ENCODE results near the gene LSMEM2.
"Not testable (repeated sequence)": the region's sequence is repeated elsewhere in the genome, so short reads cannot be mapped to it uniquely, and the experiment has no call there.

The LSMEM2 gene

GRCh38 chr3:50278123-50278879 lies 586 bp upstream of the LSMEM2 start:
- no peak for DNase-seq (ENCODE audit: low read depth)

DNA sequence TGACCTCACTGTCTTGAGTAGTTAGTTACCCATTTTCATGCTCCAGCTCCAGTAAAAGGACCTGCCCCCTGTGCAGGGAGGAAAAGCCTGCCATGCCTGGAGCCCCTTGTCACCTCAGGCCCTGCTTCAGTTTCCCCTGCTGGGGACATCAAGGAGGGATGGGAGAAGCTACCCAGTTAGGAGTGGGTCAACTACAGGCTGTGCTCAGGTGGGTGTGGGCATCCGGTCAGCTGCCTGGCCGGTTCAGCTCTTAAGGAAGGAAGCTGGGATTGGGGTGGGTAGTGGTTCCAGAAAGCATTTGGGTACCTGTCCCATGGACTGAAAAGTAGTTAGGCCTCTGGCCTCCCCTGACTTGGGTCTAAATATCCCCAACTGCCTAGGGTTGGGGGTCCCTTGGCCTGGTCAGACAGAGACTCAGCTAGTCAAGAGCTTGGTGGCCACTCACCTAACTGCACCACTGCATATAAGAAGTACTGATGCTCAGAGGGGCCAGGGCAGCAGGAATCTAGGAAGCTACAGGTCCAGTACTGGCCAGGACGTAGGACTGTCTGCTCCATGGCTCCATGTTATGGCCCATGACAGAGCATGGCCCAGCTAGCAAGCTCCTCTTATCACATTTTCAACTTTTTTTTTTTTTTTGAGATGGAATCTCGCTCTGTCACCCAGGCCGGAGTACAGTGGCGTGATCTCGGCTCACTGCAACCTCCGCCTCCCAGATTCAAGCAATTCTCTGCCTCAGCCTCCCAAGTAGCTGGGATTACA lies 549 bp downstream of the LSMEM2 start:
- no peak for DNase-seq (ENCODE audit: low read depth)

GRCh38 chr3:50284121-50284520 lies 5.2 kb downstream of the LSMEM2 start:
- DNase-seq (ENCODE audit: low read depth), result not testable (repeated sequence)

- DNase-seq (ENCODE audit: low read depth), result no peak
Measured at GRCh38 chr3:50286322-50287227, 7.7 kb downstream of the LSMEM2 start.

DNA sequence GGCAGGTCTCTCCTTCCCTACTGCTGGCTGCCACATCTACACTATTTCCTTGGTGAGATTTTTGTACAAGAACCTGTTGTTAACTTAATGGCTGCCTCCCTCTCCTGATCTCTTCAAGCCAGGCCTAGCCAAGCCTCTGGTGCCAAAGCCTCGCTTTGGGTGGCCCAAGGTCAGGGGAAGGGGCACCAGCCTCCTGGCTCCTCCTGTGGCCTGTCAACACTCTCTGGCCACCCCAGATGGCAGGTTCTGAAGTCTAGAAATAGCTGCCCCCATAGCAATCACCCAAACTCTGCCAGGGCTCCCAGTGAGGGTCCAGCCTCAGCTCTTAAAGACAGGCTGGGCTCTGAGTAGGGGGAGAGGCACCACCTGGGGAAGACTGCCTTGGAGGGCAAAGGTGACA lies 8.4 kb downstream of the LSMEM2 start:
- DNase-seq (ENCODE audit: low read depth), result no peak

DNA sequence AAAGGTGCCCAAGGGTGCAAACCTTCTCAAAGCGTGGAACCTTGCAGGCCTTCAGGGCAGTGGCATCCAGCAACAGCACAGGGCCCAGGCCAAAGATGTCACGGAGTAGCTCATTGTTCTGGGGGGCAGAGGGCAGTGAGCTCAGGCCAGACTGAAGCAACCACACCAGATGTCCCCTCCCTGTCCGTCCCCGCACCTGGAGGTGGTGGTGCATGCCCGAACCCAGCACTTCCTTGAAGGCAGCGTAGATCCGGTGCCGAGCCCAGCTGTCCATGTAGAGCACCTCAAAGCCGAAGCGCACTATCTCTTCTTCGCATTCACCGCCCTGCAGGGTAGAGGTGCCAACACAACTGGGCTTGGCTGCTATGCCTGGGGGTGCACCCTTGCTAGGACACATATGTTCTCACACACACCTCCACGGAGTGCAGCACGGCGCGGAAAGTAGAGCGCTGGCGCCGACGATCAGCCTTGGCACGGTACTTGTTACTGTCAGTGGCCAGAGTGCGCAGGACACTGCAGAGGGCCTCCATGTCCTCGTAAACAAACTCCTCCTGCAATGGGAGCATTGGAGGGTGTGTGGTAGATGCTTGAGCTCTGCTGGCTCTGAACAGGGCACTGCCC lies 9.6 kb downstream of the LSMEM2 start:
- no peak for DNase-seq (ENCODE audit: low read depth)

GRCh38 chr3:50289130-50289529 lies 10.2 kb downstream of the LSMEM2 start:
- DNase-seq (ENCODE audit: low read depth), result no peak

DNA sequence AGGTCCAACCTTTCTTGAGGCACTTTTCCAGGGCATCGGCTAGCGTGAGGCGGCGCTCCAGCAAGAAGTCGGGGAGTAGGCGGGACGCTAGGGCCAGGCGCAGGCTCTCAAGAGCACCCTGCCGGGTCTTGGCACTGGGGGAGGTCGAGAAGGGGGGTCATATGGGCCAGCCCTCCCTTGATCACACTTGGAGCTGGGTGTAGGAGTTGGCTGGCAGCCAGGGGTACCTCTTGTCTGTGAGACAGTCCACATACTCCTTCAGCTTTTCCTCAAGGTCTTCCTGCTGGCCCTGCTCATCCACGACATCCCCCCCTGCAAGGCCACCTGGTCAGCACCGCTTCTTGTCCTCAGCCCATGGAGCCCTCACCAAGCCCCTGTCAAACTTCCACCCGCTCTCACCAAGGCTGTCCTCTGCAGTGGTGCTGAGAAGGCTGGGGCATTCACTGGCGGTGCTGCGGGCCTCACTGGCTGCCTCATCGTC lies 11.3 kb downstream of the LSMEM2 start:
- no peak for DNase-seq (ENCODE audit: low read depth)

GRCh38 chr3:50292159-50293078 lies 13.5 kb downstream of the LSMEM2 start, which contains the start of gene IFRD2:
TSS of gene IFRD2 (minus strand) at chr3:50292429. CDS start at chr3:50292274, 155 bp downstream.
- DNase-seq (ENCODE audit: low read depth), result peak; percentile 98

DNA sequence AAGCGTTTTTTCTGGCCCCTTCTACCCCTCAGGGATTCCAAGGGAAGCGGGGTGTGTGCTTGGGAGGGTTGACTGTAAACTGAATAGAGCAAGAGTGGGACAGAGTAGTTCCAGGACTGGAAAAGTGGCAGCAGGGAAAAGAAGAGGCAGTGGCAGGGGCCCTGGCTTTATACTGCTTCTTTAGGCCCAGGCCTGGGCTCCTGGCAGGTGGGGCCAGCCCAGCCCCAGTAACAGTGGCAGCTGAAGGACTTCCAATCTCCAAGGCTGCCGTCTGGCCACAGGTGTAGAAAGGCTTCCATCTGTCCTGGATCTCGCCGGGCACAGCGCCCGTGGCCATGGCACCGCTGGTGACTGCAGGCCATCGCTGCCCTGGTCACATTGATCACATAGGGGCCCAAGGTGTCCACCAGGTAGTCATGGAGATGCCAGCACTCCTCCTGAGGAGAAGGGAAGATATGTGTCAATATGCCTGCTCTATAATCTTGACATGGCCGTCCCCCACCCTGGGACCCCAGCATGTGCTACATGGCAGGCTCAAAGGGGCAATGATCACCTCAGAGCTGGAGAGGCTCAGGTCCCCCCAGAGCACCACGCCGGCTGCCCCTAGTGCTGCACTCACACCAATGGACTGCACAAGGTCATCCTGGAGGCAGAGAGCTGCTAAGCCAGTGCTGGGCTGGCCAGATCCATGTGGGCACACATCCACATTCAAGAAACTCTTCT lies 14.4 kb downstream of the LSMEM2 start:
- no peak for DNase-seq (ENCODE audit: low read depth)

DNA sequence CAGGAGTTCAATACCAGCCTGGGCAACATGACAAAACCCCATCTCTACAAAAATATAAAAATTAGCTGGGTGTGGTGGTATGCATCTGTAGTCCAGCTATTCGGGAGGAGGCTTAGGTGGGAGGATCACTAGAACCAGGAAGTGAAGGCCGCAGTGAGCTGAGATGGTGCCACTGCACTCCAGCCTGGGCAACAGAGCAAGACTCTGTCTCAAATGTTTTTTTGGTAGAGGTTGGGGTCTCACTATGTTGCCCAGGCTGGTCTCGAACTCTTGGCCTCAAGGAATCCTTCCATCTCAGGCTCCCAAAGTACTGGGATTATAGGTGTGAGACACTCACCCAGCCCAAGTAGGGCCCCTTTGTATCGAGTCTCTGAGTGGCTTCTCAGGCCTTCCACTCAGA lies 15.2 kb downstream of the LSMEM2 start:
- DNase-seq (ENCODE audit: low read depth), result no peak

GRCh38 chr3:50294492-50295403 lies 15.9 kb downstream of the LSMEM2 start:
- DNase-seq (ENCODE audit: low read depth), result no peak

- no peak for DNase-seq (ENCODE audit: low read depth)
Measured at GRCh38 chr3:50295553-50296431, 16.9 kb downstream of the LSMEM2 start.

GRCh38 chr3:50296721-50297383 lies 18.0 kb downstream of the LSMEM2 start:
- DNase-seq (ENCODE audit: low read depth), result no peak

DNA sequence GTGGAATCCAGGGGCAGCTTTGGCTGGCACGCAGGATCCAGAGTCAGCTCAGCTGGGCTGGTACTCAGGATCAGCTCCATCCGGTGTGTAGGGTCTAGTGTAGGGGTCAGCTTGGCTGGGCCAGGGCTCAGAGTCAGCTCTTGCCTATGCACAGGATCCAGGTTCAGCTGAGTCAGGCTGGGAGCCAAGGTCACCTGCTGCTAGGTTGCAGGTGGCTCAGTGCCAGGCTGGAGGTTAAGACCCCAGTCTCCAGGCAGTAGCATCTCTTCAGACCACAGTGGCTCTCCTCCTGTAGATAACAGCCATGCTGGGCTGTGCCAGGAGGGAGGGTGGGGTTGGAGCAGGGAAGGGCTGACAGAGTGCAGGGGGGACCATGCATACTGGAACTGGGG lies 18.5 kb downstream of the LSMEM2 start:
- no peak for DNase-seq (ENCODE audit: low read depth)

- DNase-seq (ENCODE audit: low read depth), result no peak
Measured at GRCh38 chr3:50297896-50298725, 19.2 kb downstream of the LSMEM2 start.
